ENCODE measurements around the gene PDE6A.

PDE6A gene

DNA sequence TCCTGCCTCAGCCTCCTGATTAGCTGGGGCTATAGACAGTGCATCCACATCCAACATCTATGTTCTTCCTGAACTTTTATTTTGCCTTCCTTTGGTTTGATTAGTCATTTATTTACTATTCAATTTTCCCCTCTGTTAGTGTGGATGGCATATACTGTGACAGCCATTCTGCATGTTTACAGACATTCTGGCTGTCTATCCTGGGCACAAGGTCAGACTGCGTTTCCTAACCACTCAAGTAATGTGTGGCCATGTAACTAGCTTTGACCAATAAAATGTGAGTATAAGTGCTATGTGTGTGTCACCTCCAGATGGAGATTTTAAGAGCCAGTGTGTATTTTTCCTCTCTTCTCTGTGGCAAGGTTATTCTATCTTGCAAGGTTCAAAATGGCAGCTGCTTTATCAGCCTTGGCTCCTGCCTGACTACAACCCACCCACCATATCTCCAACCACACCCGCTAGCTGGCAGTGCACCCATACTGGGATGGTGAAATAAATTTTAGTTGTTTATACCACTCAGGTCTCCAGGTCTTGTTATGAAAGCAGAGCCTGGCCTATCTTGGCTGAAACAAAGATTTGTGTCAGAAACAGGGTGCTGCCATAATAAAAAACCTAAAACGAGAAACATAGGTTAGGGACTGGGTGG, 32.2 kb downstream of the PDE6A start:
- TF ChIP-seq, protein P1, sequence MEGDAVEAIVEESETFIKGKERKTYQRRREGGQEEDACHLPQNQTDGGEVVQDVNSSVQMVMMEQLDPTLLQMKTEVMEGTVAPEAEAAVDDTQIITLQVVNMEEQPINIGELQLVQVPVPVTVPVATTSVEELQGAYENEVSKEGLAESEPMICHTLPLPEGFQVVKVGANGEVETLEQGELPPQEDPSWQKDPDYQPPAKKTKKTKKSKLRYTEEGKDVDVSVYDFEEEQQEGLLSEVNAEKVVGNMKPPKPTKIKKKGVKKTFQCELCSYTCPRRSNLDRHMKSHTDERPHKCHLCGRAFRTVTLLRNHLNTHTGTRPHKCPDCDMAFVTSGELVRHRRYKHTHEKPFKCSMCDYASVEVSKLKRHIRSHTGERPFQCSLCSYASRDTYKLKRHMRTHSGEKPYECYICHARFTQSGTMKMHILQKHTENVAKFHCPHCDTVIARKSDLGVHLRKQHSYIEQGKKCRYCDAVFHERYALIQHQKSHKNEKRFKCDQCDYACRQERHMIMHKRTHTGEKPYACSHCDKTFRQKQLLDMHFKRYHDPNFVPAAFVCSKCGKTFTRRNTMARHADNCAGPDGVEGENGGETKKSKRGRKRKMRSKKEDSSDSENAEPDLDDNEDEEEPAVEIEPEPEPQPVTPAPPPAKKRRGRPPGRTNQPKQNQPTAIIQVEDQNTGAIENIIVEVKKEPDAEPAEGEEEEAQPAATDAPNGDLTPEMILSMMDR (IDR thresholded peaks at IDR 0.05; ENCODE audit: low read depth, low read length): no peak
- H3K4me3 ChIP-seq (ENCODE audit: low read depth, low read length): no peak overlapping the region

DNA sequence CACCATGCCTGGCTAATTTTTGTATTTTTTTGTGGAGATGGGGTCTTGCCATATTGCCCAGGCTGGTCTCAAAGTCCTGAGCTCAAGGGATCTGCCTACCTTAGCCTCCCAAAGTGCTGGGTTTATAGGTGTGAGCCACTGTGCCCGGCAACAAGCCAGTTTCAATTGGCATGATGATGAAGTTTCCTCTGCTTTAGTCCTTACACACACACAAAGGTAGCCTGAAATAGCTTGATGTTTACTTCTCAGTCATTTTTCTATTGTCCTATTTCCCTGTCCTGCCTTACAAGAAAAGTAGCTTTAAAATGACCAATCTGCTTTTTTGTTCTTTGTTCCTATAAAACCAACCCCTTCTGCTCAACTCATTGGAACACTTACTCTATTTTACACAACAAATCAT, 33.6 kb downstream of the PDE6A start:
- TF ChIP-seq, protein P1 (IDR thresholded peaks at IDR 0.05; ENCODE audit: low read depth, low read length): no peak
- no peak overlapping the region for H3K4me3 ChIP-seq (ENCODE audit: low read depth, low read length)

DNA sequence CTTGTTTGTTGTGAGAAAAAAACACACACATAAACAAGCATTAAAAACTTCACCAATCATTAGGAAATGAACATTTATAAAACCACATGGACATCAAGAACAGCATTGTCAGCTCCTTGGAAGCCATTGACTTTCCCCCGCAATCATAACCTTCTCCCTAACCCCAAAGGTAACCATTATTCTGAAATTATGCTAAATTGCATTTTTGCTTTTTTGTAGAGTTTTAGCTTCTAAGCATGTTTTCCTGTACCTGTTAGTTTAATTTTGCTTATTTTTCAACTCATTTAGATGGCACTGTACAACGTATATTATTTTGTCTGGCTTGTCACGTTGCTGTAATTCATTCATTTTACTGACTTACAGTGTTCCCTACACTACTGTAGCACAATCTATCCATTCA, 36.8 kb downstream of the PDE6A start:
- TF ChIP-seq, protein P1 (IDR thresholded peaks at IDR 0.05; ENCODE audit: low read depth, low read length): no peak
- no peak overlapping the region for H3K4me3 ChIP-seq (ENCODE audit: low read depth, low read length)

DNA sequence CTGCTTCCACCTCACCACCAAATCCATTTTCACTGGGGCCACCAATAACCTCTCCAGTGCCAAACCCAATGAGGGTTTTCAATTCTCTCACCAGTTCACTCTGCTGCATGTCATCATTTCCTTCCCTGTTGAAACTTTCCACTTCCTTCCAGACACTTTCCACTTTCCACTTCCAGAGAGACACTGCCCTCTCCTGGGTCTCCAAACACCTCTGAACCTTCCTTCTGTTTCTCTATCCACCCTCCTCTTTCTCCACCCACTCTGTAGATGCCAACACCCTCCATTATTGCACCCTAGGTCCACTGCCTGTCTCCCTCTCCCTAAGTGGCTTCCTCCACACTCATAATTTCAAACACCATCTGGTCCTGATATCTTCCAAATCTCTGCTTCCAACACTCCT, 39.6 kb downstream of the PDE6A start:
- no peak overlapping the region for H3K4me3 ChIP-seq (ENCODE audit: low read depth, low read length)
- TF ChIP-seq, protein P1 (IDR thresholded peaks at IDR 0.05; ENCODE audit: low read depth, low read length): no peak

DNA sequence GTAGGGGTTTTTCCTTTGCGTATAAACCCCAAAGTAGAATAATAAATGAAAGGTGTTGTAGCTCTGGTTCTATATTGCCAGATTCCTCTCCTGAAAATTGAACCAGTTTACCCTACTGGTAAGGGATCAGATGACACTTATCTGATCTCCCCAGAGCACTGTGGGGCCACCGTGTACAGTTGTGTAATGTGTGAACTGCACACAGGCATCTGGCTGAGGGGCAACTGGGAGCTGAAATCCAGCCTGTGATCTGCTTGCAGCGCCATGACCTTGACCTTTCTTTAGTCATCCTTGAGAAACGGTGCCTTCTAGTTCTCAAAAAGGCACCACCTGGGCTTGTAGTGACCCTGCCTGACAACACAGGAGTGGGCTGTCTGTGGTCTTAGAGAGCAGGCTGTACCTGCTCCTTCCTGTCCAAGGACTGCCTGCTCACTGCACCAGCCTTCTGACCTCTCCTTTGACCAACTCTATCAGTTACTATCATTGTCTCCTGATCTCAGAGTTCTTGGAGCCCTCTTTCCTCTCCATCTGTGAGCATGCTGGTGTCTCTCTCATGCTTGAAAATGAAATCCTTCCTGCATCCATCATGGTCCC, 40.2 kb downstream of the PDE6A start:
- no peak overlapping the region for H3K4me3 ChIP-seq (ENCODE audit: low read depth, low read length)
- TF ChIP-seq, protein P1 (IDR thresholded peaks at IDR 0.05; ENCODE audit: low read depth, low read length): no peak

DNA sequence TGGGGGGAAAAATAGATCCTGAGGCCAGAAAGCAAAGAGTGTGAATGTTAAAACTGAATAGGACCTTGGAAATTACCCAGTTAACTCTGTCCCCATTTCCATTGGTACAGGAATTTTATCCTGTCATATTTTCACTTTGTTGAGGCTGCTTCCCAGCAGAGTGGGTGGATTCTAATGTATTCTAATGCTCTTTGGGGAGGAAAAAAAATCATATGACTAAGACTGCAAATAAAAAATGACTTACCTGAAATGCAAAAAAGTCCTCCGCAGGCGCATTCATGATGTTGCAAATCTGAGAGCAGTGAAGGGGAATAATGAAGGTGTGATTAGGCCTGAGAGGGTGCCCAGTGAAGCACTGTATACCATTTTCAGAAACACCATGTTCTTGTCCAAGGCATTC, 41.2 kb downstream of the PDE6A start:
- TF ChIP-seq, protein P1 (IDR thresholded peaks at IDR 0.05; ENCODE audit: low read depth, low read length): no peak
- no peak overlapping the region for H3K4me3 ChIP-seq (ENCODE audit: low read depth, low read length)

DNA sequence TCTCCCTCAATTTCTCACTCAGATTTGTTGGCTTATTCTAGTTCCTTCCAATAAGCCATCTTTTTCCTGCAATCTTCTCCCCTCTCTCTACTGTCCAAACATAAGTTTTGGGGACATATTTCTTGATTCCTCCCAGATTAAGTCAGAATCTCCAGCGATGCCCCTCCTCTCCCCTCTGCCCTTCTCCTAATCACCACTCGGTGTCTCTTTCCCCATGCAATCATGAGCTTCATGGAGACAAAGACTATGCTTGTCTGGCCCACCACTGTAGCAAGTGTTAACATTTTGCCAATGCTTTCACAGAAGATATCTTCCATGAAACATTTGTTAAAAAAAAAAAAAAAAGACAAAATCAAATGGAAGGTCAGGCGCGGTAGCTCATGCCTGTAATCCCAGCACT, 42.4 kb downstream of the PDE6A start:
- no peak overlapping the region for H3K4me3 ChIP-seq (ENCODE audit: low read depth, low read length)
- TF ChIP-seq, protein P1 (IDR thresholded peaks at IDR 0.05; ENCODE audit: low read depth, low read length): no peak
